ENCODE measurements around the gene SLC39A11.
"Not testable (repeated sequence)": the region's sequence is repeated elsewhere in the genome, so short reads cannot be mapped to it uniquely, and the experiment has no call there.

SLC39A11 gene

GRCh38 chr17:72733619-72734282 lies 358.7 kb downstream of the SLC39A11 start:
- no peak for DNase-seq

GRCh38 chr17:72732893-72733618 lies 359.4 kb downstream of the SLC39A11 start:
- no peak for DNase-seq

- DNase-seq, result no peak
Measured at GRCh38 chr17:72730077-72730476, 362.4 kb downstream of the SLC39A11 start.

GRCh38 chr17:72726936-72727335 lies 365.6 kb downstream of the SLC39A11 start:
- no peak for DNase-seq

- peak; percentile 57 for DNase-seq
Measured at GRCh38 chr17:72725433-72726068, 366.9 kb downstream of the SLC39A11 start.

GRCh38 chr17:72724267-72724666 lies 368.2 kb downstream of the SLC39A11 start:
- DNase-seq, result no peak

GRCh38 chr17:72723711-72724110 lies 368.8 kb downstream of the SLC39A11 start:
- no peak for DNase-seq

GRCh38 chr17:72720494-72720825 lies 372.0 kb downstream of the SLC39A11 start:
- no peak for DNase-seq

GRCh38 chr17:72719578-72720493 lies 372.7 kb downstream of the SLC39A11 start:
- no peak for DNase-seq

- no peak for DNase-seq
Measured at GRCh38 chr17:72719206-72719577, 373.3 kb downstream of the SLC39A11 start.

GRCh38 chr17:72717676-72718075 lies 374.8 kb downstream of the SLC39A11 start:
- no peak for DNase-seq

GRCh38 chr17:72717276-72717675 lies 375.2 kb downstream of the SLC39A11 start:
- DNase-seq, result no peak

GRCh38 chr17:72715906-72716572 lies 376.4 kb downstream of the SLC39A11 start:
- DNase-seq, result no peak

GRCh38 chr17:72714357-72714966 lies 378.0 kb downstream of the SLC39A11 start:
- peak; percentile 13 for DNase-seq

GRCh38 chr17:72713701-72714100 lies 378.8 kb downstream of the SLC39A11 start:
- DNase-seq, result no peak

- DNase-seq, result no peak
Measured at GRCh38 chr17:72711521-72712310, 380.8 kb downstream of the SLC39A11 start.

GRCh38 chr17:72710834-72711233 lies 381.7 kb downstream of the SLC39A11 start:
- DNase-seq, result no peak

- no peak for DNase-seq
Measured at GRCh38 chr17:72710202-72710601, 382.3 kb downstream of the SLC39A11 start.

GRCh38 chr17:72708682-72709081 lies 383.8 kb downstream of the SLC39A11 start:
- DNase-seq, result not testable (repeated sequence)

- DNase-seq, result no peak
Measured at GRCh38 chr17:72707881-72708280, 384.6 kb downstream of the SLC39A11 start.

GRCh38 chr17:72706396-72706981 lies 386.0 kb downstream of the SLC39A11 start:
- no peak for DNase-seq

All from NCI-H2107 (cell line).